ENCODE measurements around the gene NOC2L.
"Not testable (repeated sequence)": the region's sequence is repeated elsewhere in the genome, so short reads cannot be mapped to it uniquely, and the experiment has no call there.

Gene NOC2L

DNA sequence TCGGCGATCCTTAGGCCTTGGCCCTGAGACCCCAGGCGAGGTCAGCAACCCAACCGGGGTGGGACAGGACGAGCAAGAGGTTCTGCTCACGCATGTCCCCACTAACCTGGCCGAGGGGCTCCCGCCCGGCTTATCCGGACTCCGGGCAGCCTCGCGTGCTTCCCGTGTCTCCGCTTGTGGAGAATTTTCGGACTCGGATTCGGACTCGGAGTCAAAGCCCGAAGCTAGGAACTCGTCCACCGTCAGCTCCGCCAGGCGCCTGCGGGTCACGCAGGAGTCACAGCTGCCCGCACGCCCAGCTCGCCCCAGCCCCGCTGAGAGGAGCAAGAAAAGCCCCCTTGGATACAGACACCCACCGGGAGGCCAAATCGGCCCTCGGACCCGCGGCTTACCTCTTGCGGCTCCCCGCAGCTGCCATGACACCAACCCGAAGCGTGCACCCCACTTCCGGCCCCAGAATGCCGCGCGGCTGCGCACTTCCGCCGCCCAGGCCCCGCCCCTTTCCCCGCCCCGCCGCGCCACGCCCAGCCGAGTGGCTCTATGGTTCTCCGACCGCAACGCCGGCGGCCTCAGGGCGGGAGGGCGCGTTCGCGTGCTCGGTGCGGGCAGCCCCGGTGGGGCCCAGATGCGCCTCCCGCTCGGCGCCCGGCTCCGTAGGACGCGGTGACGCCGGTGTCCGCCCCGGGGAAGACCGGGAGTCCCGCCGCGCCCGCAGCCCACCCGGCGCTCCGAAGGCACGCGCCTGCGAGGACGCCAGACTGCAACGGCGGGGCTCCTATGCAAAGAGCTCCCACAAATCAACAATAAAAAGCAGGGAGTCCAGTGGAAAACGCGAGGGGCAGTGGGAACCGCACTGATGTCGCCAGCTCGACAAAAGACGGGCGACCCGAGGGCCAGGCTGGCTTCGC lies at the start of gene NOC2L:
Gene NOC2L (minus strand): TSS at position 434 of the 908 bp plus-strand sequence. CDS start 16 bp downstream, at position 418.
- DNase-seq (ENCODE audit: low spot score): peak; percentile 89

- DNase-seq (ENCODE audit: low spot score): peak; percentile 42
Observed at GRCh38 chr1:1006305-1007159, 47.5 kb upstream of the NOC2L start.

- DNase-seq (ENCODE audit: low spot score): no peak
Observed at GRCh38 chr1:1005774-1006304, 46.8 kb upstream of the NOC2L start.

GRCh38 chr1:1004780-1005697 lies 46.0 kb upstream of the NOC2L start:
- DNase-seq (ENCODE audit: low spot score): no peak

DNA sequence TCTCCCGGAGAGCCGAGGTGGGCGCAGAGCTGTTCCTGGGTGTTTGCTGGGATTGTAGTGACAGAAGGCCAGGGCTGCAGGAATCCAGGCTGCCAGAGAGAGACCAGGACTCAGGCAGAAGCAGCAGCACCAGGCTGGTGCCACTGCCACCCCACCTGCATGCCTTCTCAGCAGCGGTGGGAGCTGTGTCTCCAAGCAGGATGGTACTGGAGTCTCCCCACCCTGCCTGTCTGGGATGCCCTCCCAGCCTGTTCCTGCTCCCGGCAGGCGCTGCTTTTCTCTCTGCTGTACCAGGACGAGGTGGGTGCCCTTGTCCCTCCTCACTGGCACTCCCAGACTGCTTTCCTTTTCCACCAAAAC lies 45.3 kb upstream of the NOC2L start:
- no peak for DNase-seq (ENCODE audit: low spot score)

- DNase-seq (ENCODE audit: low spot score): no peak
Observed at GRCh38 chr1:1003618-1004419, 44.8 kb upstream of the NOC2L start.

DNA sequence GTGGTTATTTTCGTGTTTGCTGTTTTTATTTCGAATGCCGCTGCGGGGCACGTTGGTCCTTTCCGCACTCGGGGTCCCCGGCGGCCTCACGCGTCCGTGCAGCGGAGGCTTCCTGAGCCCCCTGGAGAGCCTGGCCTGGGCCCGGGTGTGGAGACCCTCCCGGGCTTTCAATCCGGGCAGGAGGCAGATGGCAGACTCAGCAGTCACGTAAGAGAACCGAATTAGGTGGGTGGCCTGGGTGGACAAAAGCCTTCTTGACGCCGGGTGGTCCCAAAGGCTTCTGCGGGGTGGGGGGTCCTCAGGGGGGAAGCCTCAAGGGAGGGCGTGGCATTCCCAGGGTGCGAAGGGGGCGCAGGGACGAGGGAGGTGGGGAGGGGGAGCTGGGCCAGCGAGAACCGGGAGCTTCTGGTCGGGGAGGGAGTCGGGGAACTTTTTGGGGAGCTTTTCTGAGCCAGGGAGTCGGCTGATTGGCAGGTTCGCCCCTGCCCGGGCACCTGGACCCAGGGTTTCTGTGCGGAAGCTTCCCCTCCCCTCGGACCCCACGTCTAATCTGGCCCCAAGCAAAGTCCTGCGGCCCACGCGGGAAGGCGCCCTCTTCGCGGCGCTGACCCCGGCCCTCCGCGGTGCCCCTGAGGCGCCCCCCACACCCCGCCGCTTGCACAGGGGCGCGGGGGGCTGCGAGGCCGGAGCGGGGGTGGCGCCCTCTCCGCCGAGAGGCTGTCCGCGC lies 42.2 kb upstream of the NOC2L start:
- peak; percentile 54 for DNase-seq (ENCODE audit: low spot score)

GRCh38 chr1:1000357-1001056 lies 41.5 kb upstream of the NOC2L start:
- DNase-seq (ENCODE audit: low spot score): peak; percentile 93

- DNase-seq (ENCODE audit: low spot score): peak; percentile 92
Observed at GRCh38 chr1:999725-1000356, 40.8 kb upstream of the NOC2L start, which contains the start of gene HES4. Gene HES4 (minus strand): TSS chr1:1000097. CDS start chr1:999973, 124 bp downstream.

- peak; percentile 52 for DNase-seq (ENCODE audit: low spot score)
Observed at GRCh38 chr1:998995-999724, 40.1 kb upstream of the NOC2L start.

- no peak for DNase-seq (ENCODE audit: low spot score)
Observed at GRCh38 chr1:998745-998994, 39.6 kb upstream of the NOC2L start.

GRCh38 chr1:997993-998744 lies 39.1 kb upstream of the NOC2L start:
- no peak for DNase-seq (ENCODE audit: low spot score)

- no peak for DNase-seq (ENCODE audit: low spot score)
Observed at GRCh38 chr1:997713-997992, 38.6 kb upstream of the NOC2L start.

- DNase-seq (ENCODE audit: low spot score): no peak
Observed at GRCh38 chr1:996851-997712, 38.0 kb upstream of the NOC2L start.

DNA sequence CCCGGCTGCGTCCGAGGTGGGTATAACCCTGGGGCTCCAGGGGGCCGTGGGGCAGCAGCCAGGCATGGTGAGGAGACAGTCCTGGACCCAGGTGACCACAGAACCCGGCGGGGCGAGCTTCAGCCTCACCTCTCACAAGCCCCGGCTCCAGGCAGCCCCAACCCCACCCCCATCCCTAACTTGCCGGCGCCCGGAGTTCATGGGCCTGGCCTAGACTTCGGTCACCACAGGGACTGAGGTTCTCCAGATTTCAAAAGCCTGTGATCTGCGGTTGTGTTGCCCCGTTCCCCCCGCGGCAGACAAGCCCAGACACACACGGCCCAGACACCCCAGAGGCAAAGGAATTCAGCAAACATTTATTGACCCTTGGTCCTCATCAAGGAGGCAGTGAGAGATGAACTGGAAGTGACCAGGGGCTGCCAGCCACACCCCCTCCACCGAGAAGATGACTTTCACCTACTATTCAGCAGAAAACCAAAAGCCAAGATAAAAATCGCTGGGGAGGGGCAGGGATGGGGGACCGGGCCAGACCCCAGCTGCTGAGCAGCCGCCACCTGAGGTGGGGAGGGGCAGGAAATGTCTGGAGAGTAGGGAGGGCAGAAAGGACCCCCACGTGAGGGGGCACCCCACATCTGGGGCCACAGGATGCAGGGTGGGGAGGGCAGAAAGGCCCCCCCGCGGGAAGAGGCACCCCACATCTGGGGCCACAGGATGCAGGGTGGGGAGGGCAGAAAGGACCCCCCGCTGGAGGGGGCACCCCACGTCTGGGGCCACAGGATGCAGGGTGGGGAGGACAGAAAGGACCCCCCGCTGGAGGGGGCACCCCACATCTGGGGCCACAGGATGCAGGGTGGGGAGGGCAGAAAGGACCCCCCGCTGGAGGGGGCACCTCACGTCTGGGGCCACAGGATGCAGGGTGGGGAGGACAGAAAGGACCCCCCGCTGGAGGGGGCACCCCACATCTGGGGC lies 36.9 kb upstream of the NOC2L start:
- DNase-seq (ENCODE audit: low spot score): no peak

DNA sequence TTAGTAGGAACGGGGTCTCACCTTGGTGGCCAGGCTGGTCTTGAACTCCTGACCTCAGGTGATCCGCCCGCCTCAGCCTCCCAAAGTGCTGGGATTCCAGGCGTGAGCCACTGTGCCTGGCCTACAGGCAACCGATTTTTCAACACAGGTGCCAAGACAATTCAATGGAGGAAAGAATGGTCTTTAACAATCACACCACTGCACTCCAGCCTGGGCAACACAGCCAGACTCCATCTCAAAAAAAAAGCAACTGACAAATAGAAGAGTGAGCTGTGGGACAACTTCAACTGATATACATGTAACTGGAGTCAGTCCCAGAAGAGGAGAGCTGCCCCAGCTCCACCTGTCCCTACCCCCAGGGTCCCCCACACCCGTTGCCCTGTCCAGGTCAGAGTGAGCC lies 35.5 kb upstream of the NOC2L start:
- not testable (repeated sequence) for DNase-seq (ENCODE audit: low spot score)

All from RKO (cell line).